Left hindlimb (tissue), 1 donor: ENCODE results near the gene TENM3.

Experiments used
- DNase-seq: peaks from one replicate; pipeline ENCODE4 v3.0.0-alpha.2; 2018

The TENM3 gene

DNA sequence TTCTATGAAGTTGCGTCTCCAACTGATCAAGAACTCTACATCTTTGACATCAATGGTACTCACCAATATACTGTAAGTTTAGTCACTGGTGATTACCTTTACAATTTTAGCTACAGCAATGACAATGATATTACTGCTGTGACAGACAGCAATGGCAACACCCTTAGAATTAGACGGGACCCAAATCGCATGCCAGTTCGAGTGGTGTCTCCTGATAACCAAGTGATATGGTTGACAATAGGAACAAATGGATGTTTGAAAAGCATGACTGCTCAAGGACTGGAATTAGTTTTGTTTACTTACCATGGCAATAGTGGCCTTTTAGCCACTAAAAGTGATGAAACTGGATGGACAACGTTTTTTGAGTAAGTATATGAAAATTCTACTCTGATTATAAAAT lies 511.7 kb downstream of the TENM3 start:
- no peak for DNase-seq

DNA sequence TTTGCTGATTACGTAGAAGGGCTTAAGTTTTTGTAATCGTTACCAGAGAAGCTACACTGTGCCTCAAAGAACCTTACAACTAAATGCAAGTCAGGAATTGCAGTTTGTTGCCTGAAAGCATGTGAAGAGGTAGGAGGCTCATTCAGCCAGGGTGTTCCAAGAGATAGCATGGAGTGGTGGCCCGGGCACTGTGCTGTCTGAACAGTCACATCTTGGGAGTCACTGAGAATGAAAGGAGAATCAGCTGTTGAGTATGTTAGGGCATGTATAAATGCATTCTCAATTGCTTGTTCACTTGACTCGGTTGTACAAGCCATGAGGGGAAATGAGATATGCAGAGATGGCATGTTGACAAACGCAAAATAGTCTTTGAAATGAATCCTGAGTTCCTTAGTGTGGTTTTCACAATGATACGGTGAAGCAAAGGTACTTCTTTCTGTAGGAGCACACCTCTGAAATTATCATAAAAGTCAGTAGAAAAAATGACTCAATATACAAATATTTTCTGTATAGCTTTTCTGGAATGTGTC lies 513.0 kb downstream of the TENM3 start:
- DNase-seq, result no peak

DNA sequence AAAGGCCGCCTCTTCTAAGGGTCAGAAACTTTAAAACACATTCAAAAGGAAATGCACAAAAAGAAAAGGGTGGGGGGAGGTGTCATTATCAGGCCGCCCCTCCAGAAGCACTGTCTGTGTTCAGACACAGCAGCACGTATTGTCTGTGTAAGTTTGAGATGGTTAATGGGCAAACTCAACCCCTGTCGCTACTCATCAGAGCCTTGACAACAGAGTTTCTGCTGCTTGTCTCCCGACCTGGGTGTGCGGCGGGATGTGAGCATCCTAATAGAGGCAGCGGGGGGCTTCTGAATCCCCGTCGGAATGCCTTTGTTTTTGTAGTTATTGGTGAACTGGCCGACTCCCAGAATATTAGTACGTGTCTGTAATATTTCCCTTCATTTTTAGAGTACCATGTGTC lies 515.1 kb downstream of the TENM3 start:
- DNase-seq, result no peak

DNA sequence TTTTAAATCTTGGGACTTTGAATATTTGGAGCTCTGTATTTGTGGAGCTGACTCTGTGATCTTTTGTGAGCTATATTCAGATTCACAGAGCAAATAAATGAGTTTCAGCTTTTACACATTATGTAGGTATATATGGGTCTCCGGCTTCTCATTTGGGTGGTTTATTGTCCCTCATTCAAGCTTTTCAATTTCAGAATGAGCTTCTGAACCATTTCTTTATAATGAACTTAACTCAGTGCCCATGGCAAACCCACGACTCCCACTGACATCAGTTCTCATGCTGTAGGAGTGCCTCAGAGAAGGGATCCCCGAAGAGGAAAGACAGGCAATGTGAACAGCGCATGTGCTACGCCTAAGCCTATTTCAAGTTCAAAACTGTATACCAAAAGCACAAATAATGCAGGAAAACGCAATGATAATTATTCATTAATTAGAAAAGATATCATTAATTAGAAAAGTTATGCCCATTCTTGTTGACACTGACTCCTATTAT lies 517.4 kb downstream of the TENM3 start:
- DNase-seq, result no peak

DNA sequence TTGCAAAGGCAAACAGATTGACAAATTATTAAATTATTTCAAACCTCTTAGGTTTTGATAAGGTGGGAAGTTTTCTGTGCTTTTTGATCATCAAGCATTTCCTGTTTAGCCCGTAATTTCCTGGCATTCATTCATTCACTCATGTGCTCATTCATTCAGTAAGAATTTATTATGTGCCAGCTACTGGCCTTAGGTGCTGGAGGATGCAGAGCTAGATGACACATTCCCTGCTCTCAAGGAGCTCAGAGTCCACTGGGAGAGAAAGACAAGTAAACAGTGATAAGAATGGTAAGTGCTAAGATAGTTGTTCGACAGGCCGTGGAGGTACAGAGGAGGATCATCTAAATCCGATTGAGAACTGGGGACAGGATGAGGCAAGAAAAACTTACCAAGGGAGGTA lies 520.9 kb downstream of the TENM3 start:
- no peak for DNase-seq

DNA sequence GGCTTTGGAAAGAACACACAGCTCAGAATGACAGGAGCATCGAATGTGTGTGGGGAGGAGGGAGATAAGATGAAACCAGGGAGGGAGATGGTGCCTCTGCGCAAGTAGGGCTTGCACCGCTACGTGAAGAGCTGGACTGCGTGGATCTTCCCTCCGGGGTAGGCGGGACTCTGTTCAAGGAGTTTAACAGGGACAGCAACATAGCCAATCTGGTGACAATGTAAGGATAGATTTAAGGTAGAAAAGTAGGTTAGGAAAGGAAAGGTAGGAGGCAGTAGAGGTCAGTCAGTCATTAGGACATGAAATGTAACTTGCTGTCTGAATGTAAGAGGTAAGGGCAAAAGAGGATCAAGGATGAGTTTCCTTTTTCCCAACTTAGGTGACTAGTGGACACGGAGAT lies 521.4 kb downstream of the TENM3 start:
- DNase-seq, result no peak

DNA sequence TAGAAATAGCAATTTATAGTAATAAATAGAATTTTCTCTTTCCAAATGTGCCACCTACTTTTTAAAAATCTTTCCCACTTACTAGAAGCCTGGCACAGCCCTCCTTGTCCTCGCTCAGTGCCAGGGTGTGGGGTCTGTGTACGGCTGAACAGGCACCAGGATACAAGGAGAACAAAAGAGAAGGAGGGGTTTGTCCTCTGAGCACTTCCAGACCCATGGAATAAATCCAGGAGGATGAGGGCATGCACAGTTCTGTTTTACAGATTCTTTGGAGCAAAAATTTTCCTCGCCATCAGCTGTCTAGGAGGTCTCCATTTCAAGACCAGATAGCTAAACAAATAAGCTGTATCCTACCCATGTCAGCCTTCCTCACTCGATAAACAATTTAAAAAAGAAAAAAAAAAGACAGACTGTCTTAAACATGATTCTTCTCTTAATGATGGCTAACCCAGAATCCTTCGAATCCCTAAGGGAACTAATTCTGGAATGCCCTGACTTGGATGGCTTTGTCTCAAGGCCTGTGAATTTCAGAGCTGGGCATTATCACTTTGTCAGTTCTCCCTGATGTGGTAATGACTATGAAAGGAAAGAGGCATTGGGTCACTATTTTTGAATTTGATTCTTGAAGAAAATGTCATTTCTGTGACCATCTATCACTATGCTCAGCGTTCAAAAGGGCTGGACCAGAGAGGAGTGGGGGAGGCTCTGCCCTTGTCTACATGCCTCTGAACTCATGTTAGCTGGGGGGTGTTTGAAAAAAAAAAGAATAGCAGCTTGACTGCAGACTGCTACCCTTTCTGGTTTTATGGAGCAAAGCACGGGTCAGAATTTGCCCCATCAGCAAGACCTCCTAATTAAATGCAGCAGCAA lies 523.0 kb downstream of the TENM3 start:
- DNase-seq, result no peak

DNA sequence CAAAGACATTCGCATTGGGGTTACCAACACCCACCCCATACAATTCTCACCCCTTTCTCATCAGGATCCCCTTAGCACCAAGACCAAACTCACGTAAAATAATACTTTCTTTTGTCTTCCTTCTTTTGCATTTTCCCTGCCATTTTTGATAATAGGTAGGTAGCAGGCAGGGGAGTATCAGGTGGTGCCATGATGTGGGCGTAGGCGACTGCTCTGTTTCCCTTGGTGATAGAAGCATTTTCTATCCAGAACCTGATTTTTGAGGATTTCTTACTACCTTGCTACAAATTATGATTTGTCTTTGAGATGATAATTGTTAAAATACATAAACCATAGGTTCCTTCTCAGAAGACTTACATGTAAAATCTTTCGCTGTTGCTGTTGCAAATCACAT lies 523.7 kb downstream of the TENM3 start:
- DNase-seq, result no peak

DNA sequence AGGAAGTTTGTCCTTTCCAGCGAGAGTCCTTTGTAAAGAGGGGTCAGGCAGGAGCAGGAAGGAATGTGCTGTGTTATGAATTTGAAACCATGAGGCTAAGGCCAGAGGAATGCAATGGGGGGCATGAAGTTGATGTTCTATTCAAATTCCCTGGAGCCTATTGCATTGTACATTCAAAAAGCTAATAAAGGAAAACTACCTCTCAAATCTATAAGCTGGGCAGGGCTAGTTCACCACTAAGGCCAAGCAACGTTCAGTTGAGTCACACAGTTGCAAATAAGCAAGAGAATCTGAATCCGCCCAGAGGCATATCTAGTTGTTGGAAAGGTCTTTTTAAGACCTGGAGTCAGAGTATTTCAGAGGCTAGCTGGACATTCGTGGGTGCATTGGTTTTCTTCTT lies 525.6 kb downstream of the TENM3 start:
- DNase-seq, result no peak

DNA sequence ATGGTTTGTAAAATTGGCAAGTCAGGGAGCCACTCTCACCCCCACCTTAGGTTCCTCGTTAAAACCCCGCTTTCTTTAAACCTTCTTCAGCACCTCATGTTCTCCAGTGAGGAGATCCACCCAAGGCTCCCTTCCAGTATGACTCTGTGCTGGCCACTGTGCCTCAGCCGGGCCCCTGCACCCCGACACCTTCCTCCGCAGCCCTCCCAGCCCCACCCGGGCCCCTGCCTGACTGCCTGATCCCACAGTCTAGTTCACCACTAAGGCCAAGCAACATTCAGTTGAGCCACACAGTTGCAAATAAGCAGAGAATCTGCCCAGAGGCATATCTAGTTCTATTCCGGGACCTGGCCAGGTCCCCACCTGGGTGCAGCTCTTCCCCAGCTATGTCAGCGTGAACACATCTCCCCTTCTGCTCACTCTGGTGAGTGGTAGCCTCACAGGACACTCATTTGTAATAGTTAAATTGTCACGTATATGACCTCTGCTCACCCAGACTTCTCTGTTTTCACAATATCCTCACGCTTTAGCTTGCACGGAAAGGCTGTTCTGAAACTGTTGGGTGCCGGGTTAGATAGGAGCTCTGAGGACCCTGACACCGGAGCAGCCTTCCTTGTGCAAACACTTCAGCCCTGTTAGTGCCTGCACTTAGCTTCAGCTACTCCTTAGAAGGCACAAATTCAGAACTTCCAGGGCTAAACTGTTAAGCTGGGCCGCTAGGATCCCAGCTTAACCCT lies 527.2 kb downstream of the TENM3 start:
- no peak for DNase-seq

DNA sequence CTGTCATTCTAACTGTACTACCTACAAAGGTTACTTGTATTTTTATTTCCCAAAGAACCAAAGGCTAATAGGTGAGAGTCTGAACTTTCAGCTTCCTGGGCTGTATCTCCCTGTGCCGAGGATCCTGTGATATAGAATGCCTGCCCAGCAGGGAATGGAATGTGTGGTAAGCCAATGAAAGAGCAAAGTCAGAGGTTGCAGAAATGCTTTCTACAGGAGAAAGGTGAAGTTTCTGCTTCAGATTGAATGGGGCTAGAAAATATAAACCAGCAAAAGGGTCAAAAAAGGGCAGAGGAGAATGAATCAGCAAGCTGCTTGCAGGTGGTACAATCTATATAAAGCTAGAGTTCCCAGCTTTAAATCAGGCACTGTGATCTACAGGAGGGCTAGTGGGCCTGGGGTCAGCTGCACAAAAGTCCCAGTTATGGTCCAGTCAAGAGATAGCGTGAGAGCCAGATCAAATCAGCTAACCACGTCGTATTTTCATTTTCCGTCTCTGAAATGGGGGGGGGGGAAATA lies 527.9 kb downstream of the TENM3 start:
- no peak for DNase-seq

DNA sequence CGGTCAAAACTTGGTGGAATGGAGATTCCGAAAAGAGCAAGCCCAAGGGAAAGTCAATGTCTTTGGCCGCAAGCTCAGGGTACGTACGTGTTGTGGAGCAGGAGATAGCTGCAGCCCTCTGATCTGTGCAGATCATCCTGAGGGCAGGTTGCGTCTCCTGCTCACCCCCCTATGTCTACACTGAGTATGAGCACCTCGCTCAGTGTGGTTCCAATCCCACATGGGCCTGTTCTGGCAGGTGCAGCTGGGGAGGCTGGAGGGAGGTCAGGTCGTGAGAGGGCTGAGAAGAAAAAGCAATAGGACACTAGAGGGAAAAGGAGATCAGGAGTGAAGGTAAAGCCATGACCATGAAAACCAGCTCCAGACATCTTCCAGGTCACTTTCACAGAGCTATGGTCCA lies 531.9 kb downstream of the TENM3 start:
- DNase-seq, result no peak

DNA sequence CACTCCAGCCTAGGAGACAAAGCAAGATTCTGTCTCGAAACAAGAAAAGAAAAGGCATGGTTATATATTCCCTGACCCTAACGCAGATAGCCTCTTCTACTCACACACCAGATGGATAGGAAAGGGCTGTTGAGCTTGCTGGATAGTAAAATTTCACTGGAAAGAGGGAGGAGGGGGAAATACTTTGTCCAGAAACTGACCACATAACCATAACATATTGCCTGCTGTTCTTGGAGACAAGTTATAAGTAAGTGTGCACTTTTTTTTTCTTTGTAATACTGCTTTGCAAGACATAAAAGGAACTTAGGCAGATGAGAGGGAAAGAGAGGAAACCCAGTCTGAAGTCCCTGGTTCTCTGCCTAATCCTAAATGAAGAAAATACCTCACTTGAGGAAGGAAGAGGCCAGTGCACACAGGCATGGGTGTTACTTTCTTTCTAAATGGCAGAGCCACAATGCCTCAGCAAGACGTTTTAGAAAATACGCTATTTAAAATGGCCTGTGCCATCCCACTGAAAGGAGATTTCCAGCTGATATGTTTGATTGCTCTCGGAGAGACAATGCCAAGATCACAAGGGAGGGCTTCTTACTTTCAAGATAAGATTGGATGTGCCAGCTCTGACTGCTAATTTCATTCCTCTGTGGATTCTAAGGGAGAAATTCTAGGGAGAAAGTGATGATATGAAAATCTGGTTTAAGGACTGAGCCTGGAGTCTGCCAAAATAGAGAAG lies 533.3 kb downstream of the TENM3 start:
- no peak for DNase-seq

DNA sequence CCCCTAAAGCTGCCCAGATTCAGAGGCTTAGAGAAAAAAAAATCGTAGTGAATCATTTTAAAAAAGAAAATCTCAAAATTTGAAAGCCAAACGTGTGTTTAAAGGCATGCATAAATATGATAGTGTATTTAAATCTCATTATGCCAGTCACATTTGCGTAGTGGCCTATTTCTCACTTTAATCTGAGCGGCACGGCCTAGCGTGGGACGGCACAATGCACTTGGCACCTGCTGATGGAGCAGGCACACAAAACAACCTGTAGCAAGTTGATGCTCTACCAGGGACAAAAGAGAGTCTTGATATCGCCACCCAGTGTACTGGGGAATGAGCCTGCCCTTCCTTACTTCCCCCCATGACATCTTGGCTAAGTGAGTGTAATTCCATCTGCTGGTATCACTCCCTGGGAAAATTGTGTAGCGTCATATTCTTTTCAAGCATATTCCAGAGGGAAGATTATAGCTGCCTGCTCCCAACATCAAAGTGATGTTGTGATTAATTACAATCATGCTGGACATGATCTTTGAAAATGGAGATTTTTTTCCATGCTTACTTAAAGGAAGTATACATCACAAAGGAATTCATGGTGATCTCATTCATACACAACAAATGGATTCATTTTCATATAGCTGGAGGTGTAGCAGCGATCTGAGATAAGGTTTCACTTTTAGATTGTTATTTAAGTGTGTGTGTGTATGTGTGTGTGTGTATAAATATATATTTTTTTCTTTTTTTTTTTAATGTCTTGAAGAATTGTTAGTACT lies 535.2 kb downstream of the TENM3 start:
- no peak for DNase-seq

DNA sequence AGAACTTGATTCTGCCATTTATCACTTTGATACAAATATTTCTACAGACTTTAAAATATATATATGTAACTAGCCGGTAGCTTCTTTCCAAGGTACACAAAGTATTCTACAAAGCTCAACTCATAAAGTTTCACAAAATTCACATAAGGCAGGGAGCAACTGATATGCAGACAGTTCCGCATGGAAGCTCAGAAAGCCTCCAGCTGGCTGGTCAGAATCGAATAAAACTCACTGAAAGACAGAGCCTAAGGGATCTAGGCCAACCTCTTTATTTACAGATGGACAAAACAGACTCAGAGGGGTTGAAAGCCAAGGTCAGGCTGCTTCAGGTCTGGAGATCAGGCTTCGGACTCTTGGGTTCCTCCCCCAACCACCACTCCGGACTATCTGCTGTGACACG lies 543.8 kb downstream of the TENM3 start:
- DNase-seq, result no peak

DNA sequence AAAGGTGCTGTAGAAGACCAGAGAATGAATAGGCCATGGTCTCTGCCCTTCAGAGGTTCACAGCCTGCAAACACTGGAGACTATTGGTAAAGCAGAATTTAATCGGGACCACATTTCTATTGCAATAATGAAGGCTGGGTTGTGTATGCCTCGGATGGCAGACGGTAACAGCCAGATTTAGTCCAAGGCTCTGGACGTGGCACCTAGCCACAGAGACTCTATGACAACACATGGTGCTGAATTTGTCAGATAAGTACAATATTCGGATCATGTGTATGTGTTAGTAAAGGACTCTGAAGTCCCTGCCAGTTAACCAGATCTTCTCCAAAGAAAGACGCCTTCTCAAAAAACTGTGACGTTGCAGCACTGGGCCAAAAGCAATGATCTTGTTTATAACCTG lies 545.0 kb downstream of the TENM3 start:
- DNase-seq, result no peak

DNA sequence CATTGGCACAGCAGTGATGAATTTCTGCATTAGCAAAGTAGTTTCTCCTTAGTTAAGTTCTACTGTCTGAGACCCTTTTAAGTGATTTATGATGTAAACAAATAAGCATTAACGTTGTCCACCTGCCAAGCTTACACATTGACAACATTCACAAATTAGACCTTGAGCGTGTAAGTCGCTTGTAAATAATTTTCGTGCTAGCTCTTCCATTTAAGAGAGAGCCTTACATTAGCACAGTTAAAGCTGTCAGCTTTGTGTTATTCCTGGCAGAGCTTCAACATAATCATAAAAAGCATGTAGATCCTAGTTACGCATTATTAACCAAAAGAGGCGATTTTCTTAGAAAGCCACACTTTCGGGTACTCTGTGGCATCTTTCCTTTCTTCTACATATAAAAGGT lies 546.3 kb downstream of the TENM3 start:
- DNase-seq, result no peak

DNA sequence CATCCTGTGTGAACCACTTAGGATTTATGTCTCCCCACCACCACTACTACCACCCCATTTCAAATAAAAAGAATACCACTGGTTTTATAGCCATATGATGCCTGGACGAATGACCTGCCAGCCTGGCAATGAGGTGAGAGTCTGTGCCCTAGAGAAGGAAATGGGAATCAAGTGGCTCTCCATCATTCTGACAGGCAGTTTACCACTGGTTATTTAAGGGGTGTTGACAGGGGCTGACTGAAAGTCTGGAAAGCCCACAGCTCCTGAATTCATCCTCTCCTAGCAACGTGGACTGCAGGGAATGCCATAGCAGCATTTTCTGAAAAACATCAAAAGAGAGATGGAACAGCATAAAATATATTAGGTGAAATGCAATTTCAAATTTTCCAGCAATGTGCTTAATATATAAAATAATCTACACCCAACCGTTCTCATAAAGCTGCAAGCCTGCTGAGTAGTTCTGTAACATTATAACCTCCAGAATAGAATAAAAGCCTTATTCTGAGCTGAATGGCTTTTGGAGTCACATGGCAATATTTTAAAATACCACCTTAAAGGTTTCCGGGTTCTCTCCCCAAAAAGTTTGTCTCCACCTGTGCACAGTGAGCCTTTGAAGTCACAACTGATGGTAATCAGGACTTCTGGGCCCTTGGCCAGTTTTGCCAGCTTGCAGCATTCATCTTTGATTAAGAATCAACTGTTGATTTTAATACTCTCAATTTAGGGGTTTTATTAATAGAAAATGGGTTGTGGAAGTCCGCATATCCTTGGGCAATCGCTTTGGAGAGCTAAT lies 552.4 kb downstream of the TENM3 start:
- no peak for DNase-seq

DNA sequence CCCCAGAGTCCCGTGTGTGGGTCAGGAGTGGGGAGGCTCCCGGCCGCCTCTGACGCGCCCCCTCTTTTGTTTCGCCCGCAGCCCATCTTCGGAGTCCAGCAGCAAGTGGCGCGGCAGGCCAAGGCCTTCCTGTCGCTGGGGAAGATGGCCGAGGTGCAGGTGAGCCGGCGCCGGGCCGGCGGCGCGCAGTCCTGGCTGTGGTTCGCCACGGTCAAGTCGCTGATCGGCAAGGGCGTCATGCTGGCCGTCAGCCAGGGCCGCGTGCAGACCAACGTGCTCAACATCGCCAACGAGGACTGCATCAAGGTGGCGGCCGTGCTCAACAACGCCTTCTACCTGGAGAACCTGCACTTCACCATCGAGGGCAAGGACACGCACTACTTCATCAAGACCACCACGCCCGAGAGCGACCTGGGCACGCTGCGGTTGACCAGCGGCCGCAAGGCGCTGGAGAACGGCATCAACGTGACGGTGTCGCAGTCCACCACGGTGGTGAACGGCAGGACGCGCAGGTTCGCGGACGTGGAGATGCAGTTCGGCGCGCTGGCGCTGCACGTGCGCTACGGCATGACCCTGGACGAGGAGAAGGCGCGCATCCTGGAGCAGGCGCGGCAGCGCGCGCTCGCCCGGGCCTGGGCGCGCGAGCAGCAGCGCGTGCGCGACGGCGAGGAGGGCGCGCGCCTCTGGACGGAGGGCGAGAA lies 556.5 kb downstream of the TENM3 start:
- DNase-seq, result no peak

DNA sequence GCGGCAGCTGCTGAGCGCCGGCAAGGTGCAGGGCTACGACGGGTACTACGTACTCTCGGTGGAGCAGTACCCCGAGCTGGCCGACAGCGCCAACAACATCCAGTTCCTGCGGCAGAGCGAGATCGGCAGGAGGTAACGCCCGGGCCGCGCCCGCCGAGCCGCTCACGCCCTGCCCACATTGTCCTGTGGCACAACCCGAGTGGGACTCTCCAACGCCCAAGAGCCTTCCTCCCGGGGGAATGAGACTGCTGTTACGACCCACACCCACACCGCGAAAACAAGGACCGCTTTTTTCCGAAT lies 557.0 kb downstream of the TENM3 start:
- no peak for DNase-seq

DNA sequence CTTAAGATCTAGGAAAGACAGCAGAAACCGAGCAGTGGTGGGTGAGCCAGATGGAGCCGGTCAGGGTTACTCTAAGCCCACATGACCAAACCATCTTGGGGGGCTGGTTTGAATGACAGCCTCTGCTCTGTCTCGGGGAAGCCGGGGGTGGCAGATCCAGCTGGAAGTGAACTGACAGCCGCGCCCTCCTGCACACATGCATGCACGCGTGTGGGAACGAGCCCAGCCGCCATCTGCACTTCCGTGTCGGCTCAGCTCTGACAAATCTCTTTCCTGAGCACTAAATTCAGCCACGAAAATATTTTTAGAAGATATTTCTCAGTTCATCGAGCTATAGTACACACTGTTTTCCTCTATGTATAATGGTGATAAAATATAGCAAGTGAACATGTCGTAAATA lies 558.4 kb downstream of the TENM3 start:
- no peak for DNase-seq
